ENCODE results near the gene U2AF2.

GRCh38 chr19:55656552-55656951 is 1.7 kb downstream of the U2AF2 start:
- TF ChIP-seq CTCF (conservative IDR thresholded peaks at IDR 0.05) (no peak), EZH2 (IDR thresholded peaks at IDR 0.05; ENCODE audit: low read depth) (no peak)
